Esophagus squamous epithelium (tissue), 4 donors: Measurements from ENCODE around the gene ALDOC.

Experiments used
- POLR2A ChIP-seq, 4 donors: fragments of 450-650 bp; IDR thresholded peaks; one replicate each; pipeline ENCODE4 v1.6.1; 2017; ENCODE audit warnings: antibody characterized with exemption in 4 of 4, mild to moderate bottlenecking in 4 of 4, moderate library complexity in 3 of 4
- TF ChIP-seq, protein P1 (sequence below), 6 experiments: fragments of 450-650 bp in 4 of 6; fragments of 200-600 bp in 2 of 6; sonication (generic) in 2 of 6; IDR thresholded peaks; one replicate each; pipeline ENCODE4 v1.5.1; 2016 to 2019; ENCODE audit warnings: antibody characterized with exemption in 6 of 6, mild to moderate bottlenecking in 4 of 6, moderate library complexity in 4 of 6

DNA sequence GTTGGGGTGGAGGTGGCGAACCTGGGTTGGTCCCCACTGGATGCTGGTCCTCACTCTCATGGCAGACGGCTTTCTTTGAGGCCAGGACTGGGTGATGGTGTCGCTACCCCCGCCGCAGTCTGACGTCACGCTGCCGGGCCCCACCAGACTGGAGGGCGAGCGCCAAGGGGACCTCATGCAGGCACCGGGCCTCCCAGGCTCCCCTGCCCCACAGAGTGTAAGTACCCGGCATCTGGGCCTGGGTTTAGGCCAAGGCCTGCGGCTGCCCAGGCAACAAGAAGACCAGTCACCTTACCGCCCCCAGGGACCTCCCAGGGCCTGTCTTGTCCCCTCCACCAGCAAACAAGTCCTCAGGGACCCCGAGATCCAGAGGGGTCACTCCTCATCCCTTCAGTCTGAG lies 52.8 kb downstream of the ALDOC start:
- TF ChIP-seq POLR2A (IDR thresholded peaks at IDR 0.05), result no peak
- TF ChIP-seq, protein P1, sequence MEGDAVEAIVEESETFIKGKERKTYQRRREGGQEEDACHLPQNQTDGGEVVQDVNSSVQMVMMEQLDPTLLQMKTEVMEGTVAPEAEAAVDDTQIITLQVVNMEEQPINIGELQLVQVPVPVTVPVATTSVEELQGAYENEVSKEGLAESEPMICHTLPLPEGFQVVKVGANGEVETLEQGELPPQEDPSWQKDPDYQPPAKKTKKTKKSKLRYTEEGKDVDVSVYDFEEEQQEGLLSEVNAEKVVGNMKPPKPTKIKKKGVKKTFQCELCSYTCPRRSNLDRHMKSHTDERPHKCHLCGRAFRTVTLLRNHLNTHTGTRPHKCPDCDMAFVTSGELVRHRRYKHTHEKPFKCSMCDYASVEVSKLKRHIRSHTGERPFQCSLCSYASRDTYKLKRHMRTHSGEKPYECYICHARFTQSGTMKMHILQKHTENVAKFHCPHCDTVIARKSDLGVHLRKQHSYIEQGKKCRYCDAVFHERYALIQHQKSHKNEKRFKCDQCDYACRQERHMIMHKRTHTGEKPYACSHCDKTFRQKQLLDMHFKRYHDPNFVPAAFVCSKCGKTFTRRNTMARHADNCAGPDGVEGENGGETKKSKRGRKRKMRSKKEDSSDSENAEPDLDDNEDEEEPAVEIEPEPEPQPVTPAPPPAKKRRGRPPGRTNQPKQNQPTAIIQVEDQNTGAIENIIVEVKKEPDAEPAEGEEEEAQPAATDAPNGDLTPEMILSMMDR (IDR thresholded peaks at IDR 0.05), result no peak
